Nephron progenitor cell (in vitro differentiated cells): Measurements from ENCODE around the gene ANO6.

Experiments
- DNase-seq: peaks from one replicate; pipeline ENCODE4 v3.0.0; 2021
- H3K27ac Mint-ChIP-seq: 2 replicates; pipeline ENCODE4 v1.8.0; 2021; ENCODE audit warnings: mild to moderate bottlenecking, moderate library complexity, mixed read lengths
- H3K27me3 Mint-ChIP-seq: 2 replicates; pipeline ENCODE4 v1.8.0; 2021; ENCODE audit warnings: mild to moderate bottlenecking, low read depth, mixed read lengths; ENCODE audit not compliant: poor library complexity
- H3K36me3 Mint-ChIP-seq: 2 replicates; pipeline ENCODE4 v1.8.0; 2021; ENCODE audit warnings: low read depth, mixed read lengths
- H3K4me1 Mint-ChIP-seq: 2 replicates; pipeline ENCODE4 v1.8.0; 2021; ENCODE audit warnings: mixed read lengths
- H3K4me3 Mint-ChIP-seq: 2 replicates; pipeline ENCODE4 v1.8.0; 2021; ENCODE audit warnings: mild to moderate bottlenecking, moderate library complexity, mixed read lengths
- H3K9me3 Mint-ChIP-seq: 2 replicates; pipeline ENCODE4 v1.8.0; 2021; ENCODE audit warnings: mild to moderate bottlenecking, moderate library complexity, mixed read lengths
- TF ChIP-seq, protein P1 (sequence below): fragments of 200-600 bp; sonication (generic); IDR thresholded peaks from 2 replicates; pipeline ENCODE4 v1.5.0; 2021; ENCODE audit warnings: antibody characterized with exemption

Gene ANO6

DNA sequence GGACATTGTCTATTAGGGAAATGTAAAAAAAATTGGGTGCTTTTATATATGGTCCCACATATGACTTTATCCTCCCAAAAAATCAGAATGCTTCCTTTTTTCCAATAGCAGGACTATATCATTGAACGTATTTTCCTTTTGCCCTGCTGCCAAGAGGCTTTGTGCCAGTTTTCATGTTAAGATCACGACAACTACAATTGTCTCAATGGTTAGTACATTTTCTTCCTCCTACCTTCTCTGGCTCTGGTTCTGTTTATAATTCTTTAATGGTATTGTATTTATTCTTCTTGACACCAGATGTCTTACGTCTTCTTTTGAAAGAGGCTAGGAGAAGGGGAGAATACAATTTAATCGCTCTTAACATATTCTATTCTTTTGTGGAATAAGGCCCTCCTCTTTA, 106.9 kb downstream of the ANO6 start:
- no peak overlapping the region for H3K27ac Mint-ChIP-seq

DNA sequence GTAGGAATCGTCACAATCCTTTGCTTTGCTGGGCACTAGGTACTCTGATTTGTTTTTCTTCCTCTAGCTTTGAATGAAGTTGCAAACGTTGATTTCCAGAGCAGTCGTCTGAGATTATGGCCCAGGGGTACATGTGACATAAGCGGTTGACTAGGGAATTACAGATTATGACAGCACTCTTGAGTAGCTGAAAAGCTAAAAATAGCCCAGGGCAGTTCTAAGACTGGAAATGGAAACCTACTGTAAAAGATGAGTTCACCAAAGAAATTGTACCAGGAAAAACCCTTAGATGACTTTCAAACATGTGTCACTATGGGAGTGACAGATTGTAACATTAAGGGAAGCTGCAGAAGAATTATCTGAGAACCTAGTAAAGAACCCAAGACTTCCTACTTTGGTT, 108.5 kb downstream of the ANO6 start:
- peaks cover 3% of the 10 kb centered on the region for H3K27me3 Mint-ChIP-seq

More for the DNA sequence above, 106.9 kb downstream of the ANO6 start:
- TF ChIP-seq, protein P1, sequence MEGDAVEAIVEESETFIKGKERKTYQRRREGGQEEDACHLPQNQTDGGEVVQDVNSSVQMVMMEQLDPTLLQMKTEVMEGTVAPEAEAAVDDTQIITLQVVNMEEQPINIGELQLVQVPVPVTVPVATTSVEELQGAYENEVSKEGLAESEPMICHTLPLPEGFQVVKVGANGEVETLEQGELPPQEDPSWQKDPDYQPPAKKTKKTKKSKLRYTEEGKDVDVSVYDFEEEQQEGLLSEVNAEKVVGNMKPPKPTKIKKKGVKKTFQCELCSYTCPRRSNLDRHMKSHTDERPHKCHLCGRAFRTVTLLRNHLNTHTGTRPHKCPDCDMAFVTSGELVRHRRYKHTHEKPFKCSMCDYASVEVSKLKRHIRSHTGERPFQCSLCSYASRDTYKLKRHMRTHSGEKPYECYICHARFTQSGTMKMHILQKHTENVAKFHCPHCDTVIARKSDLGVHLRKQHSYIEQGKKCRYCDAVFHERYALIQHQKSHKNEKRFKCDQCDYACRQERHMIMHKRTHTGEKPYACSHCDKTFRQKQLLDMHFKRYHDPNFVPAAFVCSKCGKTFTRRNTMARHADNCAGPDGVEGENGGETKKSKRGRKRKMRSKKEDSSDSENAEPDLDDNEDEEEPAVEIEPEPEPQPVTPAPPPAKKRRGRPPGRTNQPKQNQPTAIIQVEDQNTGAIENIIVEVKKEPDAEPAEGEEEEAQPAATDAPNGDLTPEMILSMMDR = no peak
- Mint-ChIP-seq H3K36me3 (peaks cover 54% of the 10 kb centered on the region), H3K9me3 (peaks cover 32% of the 10 kb centered on the region), H3K4me3 (no peak overlapping the region), H3K4me1 (peaks cover 10% of the 10 kb centered on the region), H3K27me3 (peaks cover 3% of the 10 kb centered on the region)
- no peak for DNase-seq

DNA sequence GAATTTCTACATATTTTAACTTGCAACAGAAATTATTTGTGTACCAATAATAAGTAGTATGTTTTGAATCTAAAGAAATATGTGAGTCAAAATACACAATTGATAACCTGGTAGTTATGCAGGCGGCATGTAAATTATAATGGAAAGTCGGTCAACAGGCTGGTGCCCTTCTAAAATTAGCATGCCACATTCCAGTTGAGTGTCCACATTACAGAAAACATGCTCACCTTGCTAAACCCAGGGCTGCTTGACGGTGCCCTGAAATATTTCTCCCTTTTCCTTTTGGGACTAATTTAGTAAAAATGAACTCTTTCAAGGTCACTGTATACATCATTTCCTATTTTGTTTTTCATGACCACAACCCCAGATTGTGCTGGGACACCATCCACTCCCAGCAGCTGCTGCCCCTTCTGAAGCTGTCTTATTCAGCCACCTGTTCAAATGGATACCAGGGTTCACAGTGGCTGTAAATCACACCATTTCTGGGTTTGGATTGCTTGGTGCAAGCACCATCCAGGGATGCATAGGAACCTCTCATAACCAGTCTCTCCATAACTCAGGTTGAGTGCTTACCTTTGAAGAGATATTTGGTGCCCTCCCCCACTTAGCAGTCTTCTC, 110.6 kb downstream of the ANO6 start:
- peaks cover 18% of the 10 kb centered on the region for H3K36me3 Mint-ChIP-seq
- no peaks in the 10 kb centered on the region for H3K9me3 Mint-ChIP-seq
- H3K27ac Mint-ChIP-seq = no peak overlapping the region
- TF ChIP-seq, protein P1 = no peak
- H3K4me1 Mint-ChIP-seq = peaks cover 21% of the 10 kb centered on the region
- DNase-seq = no peak
- H3K27me3 Mint-ChIP-seq = peaks cover 3% of the 10 kb centered on the region
- no peak overlapping the region for H3K4me3 Mint-ChIP-seq

More for the DNA sequence above, 108.5 kb downstream of the ANO6 start:
- Mint-ChIP-seq H3K4me3 (no peak overlapping the region), H3K27ac (no peak overlapping the region), H3K9me3 (peaks cover 16% of the 10 kb centered on the region), H3K36me3 (peaks cover 39% of the 10 kb centered on the region), H3K4me1 (peaks cover 21% of the 10 kb centered on the region)
- TF ChIP-seq, protein P1 = no peak
- no peak for DNase-seq

DNA sequence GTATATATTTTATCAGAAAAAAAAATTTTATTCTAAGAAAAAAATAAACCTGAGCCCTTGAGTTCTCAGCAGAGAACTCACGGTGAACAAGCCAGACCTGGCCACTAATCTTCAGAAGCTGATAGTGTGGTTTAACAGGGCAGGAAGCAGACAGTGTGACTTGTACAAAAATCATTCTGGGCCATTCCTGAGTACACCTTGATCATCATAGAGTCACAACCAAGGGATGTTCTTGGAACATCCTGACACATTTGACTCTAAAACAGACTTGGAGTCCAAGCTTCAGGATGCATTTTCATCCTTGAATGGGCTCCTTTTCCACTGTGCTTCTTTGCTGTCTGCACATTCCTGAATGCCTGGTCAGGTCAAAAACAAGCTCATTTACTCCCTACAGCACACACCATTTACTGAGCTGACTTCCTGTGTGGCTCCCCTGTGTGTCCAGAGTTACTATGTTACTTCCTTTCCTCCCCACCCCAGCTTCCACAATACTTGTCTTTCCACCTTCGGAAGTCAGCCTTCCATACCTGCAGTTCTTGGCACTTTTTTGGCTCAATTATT, 112.0 kb downstream of the ANO6 start:
- peaks cover 3% of the 10 kb centered on the region for H3K27me3 Mint-ChIP-seq
- H3K27ac Mint-ChIP-seq = peak overlapping the region; percentile 25
- TF ChIP-seq, protein P1 = no peak
- peaks cover 21% of the 10 kb centered on the region for H3K4me1 Mint-ChIP-seq
- no peak for DNase-seq
- H3K4me3 Mint-ChIP-seq = no peak overlapping the region
- no peaks in the 10 kb centered on the region for H3K9me3 Mint-ChIP-seq
- peaks cover 17% of the 10 kb centered on the region for H3K36me3 Mint-ChIP-seq

DNA sequence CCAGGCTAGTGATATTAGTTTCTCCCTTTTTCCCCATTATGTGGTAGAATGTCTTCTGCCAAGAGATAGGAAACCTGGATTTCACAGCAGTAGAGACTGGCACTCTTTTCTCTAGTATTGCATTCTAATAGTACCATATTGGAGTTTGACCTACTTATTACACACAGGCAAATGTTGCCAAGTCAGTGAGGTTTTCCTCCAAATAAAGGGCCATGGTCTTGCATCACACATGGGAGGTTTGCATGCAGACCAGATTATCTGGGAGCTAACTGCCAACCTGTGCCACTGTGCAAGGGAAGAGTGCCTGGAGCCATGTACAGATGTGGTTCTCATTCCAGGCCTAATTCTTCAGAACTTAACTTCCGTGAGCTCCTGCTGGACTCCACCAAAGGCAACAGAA, 113.3 kb downstream of the ANO6 start:
- TF ChIP-seq, protein P1 = no peak
- H3K27me3 Mint-ChIP-seq = peaks cover 3% of the 10 kb centered on the region
- H3K4me1 Mint-ChIP-seq = peaks cover 21% of the 10 kb centered on the region
- no peak for DNase-seq
- peaks cover 11% of the 10 kb centered on the region for H3K36me3 Mint-ChIP-seq
- H3K27ac Mint-ChIP-seq = peak overlapping the region; percentile 66
- H3K4me3 Mint-ChIP-seq = no peak overlapping the region
- no peaks in the 10 kb centered on the region for H3K9me3 Mint-ChIP-seq

DNA sequence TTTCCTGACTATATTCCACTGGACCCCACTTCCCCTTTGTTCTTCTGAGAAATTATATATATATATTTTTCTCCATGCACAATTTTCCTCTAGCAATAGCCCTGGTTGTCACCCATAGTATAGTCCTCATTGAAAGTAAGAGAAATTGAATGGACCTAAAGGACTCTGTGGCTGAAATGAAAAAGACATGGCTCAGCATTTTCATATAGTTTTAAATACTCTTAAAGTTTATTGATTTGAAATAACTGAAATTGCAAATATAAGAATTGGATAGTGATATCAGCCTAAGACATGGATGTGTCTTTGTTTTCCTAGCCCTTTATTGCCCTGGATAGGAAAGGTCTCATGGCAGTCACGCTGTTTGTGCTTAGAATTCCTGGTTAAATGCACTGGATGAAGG, 113.8 kb downstream of the ANO6 start:
- peaks cover 15% of the 10 kb centered on the region for H3K36me3 Mint-ChIP-seq
- no peak for DNase-seq
- H3K27me3 Mint-ChIP-seq = peaks cover 3% of the 10 kb centered on the region
- H3K9me3 Mint-ChIP-seq = no peaks in the 10 kb centered on the region
- H3K4me3 Mint-ChIP-seq = no peak overlapping the region
- H3K27ac Mint-ChIP-seq = no peak overlapping the region
- TF ChIP-seq, protein P1 = no peak
- H3K4me1 Mint-ChIP-seq = peaks cover 21% of the 10 kb centered on the region
